Uterus (tissue), 2 donors: ENCODE measurements around the gene TSPAN5.

Source experiments
- CTCF ChIP-seq, 4 experiments: fragments of 200-600 bp in 2 of 4; fragments of 450-650 bp in 2 of 4; sonication (generic) in 2 of 4; IDR thresholded peaks; one replicate each; pipeline ENCODE4 v1.5.1; 2016 to 2019; ENCODE audit warnings: antibody characterized with exemption in 4 of 4, mild to moderate bottlenecking in 2 of 4, moderate library complexity in 1 of 4
- POLR2A ChIP-seq, 2 donors: fragments of 450-650 bp; IDR thresholded peaks; one replicate each; pipeline ENCODE4 v1.6.1; 2016; ENCODE audit warnings: antibody characterized with exemption in 2 of 2, mild to moderate bottlenecking in 1 of 2, moderate library complexity in 1 of 2

- no peak for TF ChIP-seq CTCF (IDR thresholded peaks at IDR 0.05)
- no peak for TF ChIP-seq POLR2A (IDR thresholded peaks at IDR 0.05)
Observed at GRCh38 chr4:98615991-98616390, 42.4 kb downstream of the TSPAN5 start.
